NB4 (cell line): ENCODE data around the gene TMTC3.

ENCODE experiments used
- DNase-seq: peaks from one replicate; pipeline ENCODE4 v3.0.0; 2010; ENCODE audit warnings: low read depth
- H3K4me3 ChIP-seq: one replicate; pipeline ENCODE4 v1.5.1; 2011; ENCODE audit warnings: mild to moderate bottlenecking, low read depth, low read length, moderate library complexity
- CTCF ChIP-seq: IDR thresholded peaks from one replicate; pipeline ENCODE4 v1.5.1; 2012; ENCODE audit warnings: low read depth, low read length
- MAX ChIP-seq: IDR thresholded peaks from 2 replicates; pipeline ENCODE4 v1.6.1; 2011; ENCODE audit warnings: low read depth, low read length
- MYC ChIP-seq: IDR thresholded peaks from 2 replicates; pipeline ENCODE4 v1.6.1; 2011; ENCODE audit warnings: low read depth, low read length
- POLR2A ChIP-seq: IDR thresholded peaks from 2 replicates; pipeline ENCODE4 v1.6.1; 2011; ENCODE audit warnings: mild to moderate bottlenecking; ENCODE audit not compliant: insufficient read length; ENCODE audit errors: extremely low read depth

The TMTC3 gene

GRCh38 chr12:88141774-88142609 lies at the start of gene TMTC3, which contains the start of gene CEP290:
TMTC3 (plus strand) TSS chr12:88142307; CDS start chr12:88148316, 6,009 bp downstream.
CEP290 (minus strand) TSS chr12:88142088; CDS start chr12:88141307, 781 bp downstream.
- peak within 1 kb of the TSS; percentile 94 for H3K4me3 ChIP-seq
- peak; percentile 80 for TF ChIP-seq MAX
- peak; percentile 64 for TF ChIP-seq POLR2A
- peak; percentile 87 for TF ChIP-seq MYC
- TF ChIP-seq CTCF = no peak
- peak; percentile 100 for DNase-seq

GRCh38 chr12:88092771-88093170 lies 49.3 kb upstream of the TMTC3 start:
- DNase-seq = no peak
- TF ChIP-seq CTCF (no peak), MYC (no peak), POLR2A (no peak), MAX (no peak)
- no peak overlapping the region for H3K4me3 ChIP-seq

DNA sequence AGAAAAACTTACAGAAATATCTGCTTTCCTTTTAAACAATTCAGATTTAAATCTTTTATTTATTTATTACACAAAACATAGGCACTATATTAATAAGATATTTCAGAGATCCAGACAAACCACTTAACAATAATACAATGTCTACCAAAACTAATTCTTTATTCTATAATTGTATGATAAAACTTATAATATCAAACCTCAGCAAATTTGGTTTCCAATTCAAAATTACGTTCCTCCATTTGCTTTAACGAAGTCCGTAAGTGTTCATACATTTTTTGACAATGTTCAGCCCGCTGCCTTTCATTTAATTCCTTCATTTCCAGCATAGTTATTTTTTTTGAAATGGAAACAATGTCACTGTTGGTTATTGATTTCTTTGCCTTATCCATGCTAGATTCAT lies 48.5 kb upstream of the TMTC3 start:
- no peak for DNase-seq
- no peak for TF ChIP-seq MYC
- TF ChIP-seq POLR2A = no peak
- no peak for TF ChIP-seq MAX
- TF ChIP-seq CTCF = no peak
- no peak overlapping the region for H3K4me3 ChIP-seq

- TF ChIP-seq MYC (no peak), MAX (no peak), POLR2A (no peak), CTCF (no peak)
- no peak for DNase-seq
- no peak overlapping the region for H3K4me3 ChIP-seq
Observed at GRCh38 chr12:88108021-88108420, 34.1 kb upstream of the TMTC3 start.

- no peak overlapping the region for H3K4me3 ChIP-seq
- peak; percentile 46 for DNase-seq
- no peak for TF ChIP-seq MYC
- TF ChIP-seq CTCF = no peak
- TF ChIP-seq MAX = no peak
- TF ChIP-seq POLR2A = no peak
Observed at GRCh38 chr12:88111074-88111652, 30.9 kb upstream of the TMTC3 start.
